KMS-11 (cell line): ENCODE data around the gene PPA2.

Experiments used
- H2AFZ ChIP-seq: fragments of 200-600 bp; sonication (generic); 2 replicates; pipeline ENCODE4 v1.6.1; 2016; ENCODE audit warnings: antibody characterized with exemption, mixed run types, low read depth
- H3K27ac ChIP-seq: fragments of 200-600 bp; sonication (generic); 2 replicates; pipeline ENCODE4 v1.6.1; 2016; ENCODE audit warnings: mild to moderate bottlenecking, mixed run types
- H3K27me3 ChIP-seq: fragments of 200-600 bp; sonication (generic); 2 replicates; pipeline ENCODE4 v1.6.1; 2017; ENCODE audit warnings: mild to moderate bottlenecking, low read depth, mixed run types, moderate library complexity; ENCODE audit not compliant: insufficient read depth
- H3K36me3 ChIP-seq: fragments of 200-600 bp; sonication (generic); 2 replicates; pipeline ENCODE4 v1.6.1; 2017; ENCODE audit warnings: mild to moderate bottlenecking, mixed run types; ENCODE audit not compliant: insufficient read depth
- H3K4me1 ChIP-seq: fragments of 200-600 bp; sonication (generic); 2 replicates; pipeline ENCODE4 v1.6.1; 2016; ENCODE audit warnings: mild to moderate bottlenecking, low read depth, mixed run types; ENCODE audit not compliant: poor library complexity, severe bottlenecking
- H3K4me2 ChIP-seq: fragments of 200-600 bp; sonication (generic); 2 replicates; pipeline ENCODE4 v1.7.0; 2016; ENCODE audit warnings: mild to moderate bottlenecking, mixed run types
- H3K4me3 ChIP-seq: fragments of 200-600 bp; sonication (generic); IDR thresholded peaks from 2 replicates; pipeline ENCODE4 v1.6.1; 2017; ENCODE audit warnings: low read depth, low read length, mixed read lengths; ENCODE audit not compliant: insufficient read depth
- H3K79me2 ChIP-seq: fragments of 200-600 bp; sonication (generic); 2 replicates; pipeline ENCODE4 v1.6.1; 2016; ENCODE audit warnings: low read depth, mixed run types; ENCODE audit not compliant: insufficient read depth
- H3K9ac ChIP-seq: fragments of 200-600 bp; sonication (generic); 2 replicates; pipeline ENCODE4 v1.6.1; 2016; ENCODE audit warnings: mild to moderate bottlenecking, mixed run types
- H4K20me1 ChIP-seq: fragments of 200-600 bp; sonication (generic); 2 replicates; pipeline ENCODE4 v1.6.1; 2016; ENCODE audit warnings: mild to moderate bottlenecking, mixed run types; ENCODE audit not compliant: insufficient read depth
- CTCF ChIP-seq: fragments of 200-600 bp; sonication (generic); conservative IDR thresholded peaks from 2 replicates; pipeline ENCODE4 v1.6.1; 2017; ENCODE audit warnings: low read depth, mild to moderate bottlenecking, antibody characterized with exemption, low read length, moderate library complexity, mixed read lengths

The PPA2 gene

GRCh38 chr4:105350859-105351490, 122.9 kb downstream of the PPA2 start:
- H3K4me2 ChIP-seq, result no peak overlapping the region
- TF ChIP-seq CTCF, result no peak
- no peak overlapping the region for H3K4me3 ChIP-seq

GRCh38 chr4:105348719-105349118, 125.1 kb downstream of the PPA2 start:
- Histone ChIP-seq H3K27ac (no peak overlapping the region), H3K4me2 (no peak overlapping the region), H3K4me3 (no peak overlapping the region), H2AFZ (no peak overlapping the region), H3K27me3 (no peaks in the 10 kb centered on the region), H4K20me1 (no peaks in the 10 kb centered on the region), H3K36me3 (no peaks in the 10 kb centered on the region), H3K79me2 (no peaks in the 10 kb centered on the region), H3K9ac (no peak overlapping the region), H3K4me1 (peaks cover 6% of the 10 kb centered on the region)
- TF ChIP-seq CTCF, result no peak

More at GRCh38 chr4:105350859-105351490, 122.9 kb downstream of the PPA2 start:
- Histone ChIP-seq H3K27me3 (no peaks in the 10 kb centered on the region), H3K79me2 (no peaks in the 10 kb centered on the region), H3K4me1 (peaks cover 6% of the 10 kb centered on the region), H2AFZ (no peak overlapping the region), H3K27ac (no peak overlapping the region), H4K20me1 (no peaks in the 10 kb centered on the region), H3K9ac (no peak overlapping the region), H3K36me3 (no peaks in the 10 kb centered on the region)

GRCh38 chr4:105346869-105347268, 127.0 kb downstream of the PPA2 start:
- Histone ChIP-seq H3K27me3 (no peaks in the 10 kb centered on the region), H4K20me1 (no peaks in the 10 kb centered on the region), H3K79me2 (no peaks in the 10 kb centered on the region), H3K4me1 (no peaks in the 10 kb centered on the region), H3K27ac (no peak overlapping the region), H3K36me3 (no peaks in the 10 kb centered on the region), H3K4me2 (no peak overlapping the region), H2AFZ (no peak overlapping the region), H3K4me3 (no peak overlapping the region), H3K9ac (no peak overlapping the region)
- no peak for TF ChIP-seq CTCF

GRCh38 chr4:105345838-105346237, 128.0 kb downstream of the PPA2 start:
- no peak overlapping the region for H2AFZ ChIP-seq
- H3K4me2 ChIP-seq, result no peak overlapping the region
- H3K36me3 ChIP-seq, result no peaks in the 10 kb centered on the region
- no peak overlapping the region for H3K27ac ChIP-seq
- H3K4me3 ChIP-seq, result no peak overlapping the region
- H3K79me2 ChIP-seq, result no peaks in the 10 kb centered on the region
- H4K20me1 ChIP-seq, result no peaks in the 10 kb centered on the region
- no peaks in the 10 kb centered on the region for H3K27me3 ChIP-seq
- no peak for TF ChIP-seq CTCF
- no peak overlapping the region for H3K9ac ChIP-seq
- H3K4me1 ChIP-seq, result no peaks in the 10 kb centered on the region
